ENCODE measurements around the gene IL4R.
A peak's percentile ranks its signal among the peaks of the same experiment; 100 is the strongest.
"Not testable (repeated sequence)": the region's sequence is repeated elsewhere in the genome, so short reads cannot be mapped to it uniquely, and the experiment has no call there.

The IL4R gene

GRCh38 chr16:27405546-27406451 lies 92.0 kb downstream of the IL4R start:
- peak in 2 of 5 donors; percentile 16 to 61 for DNase-seq

GRCh38 chr16:27406511-27407128 lies 92.8 kb downstream of the IL4R start:
- no peak for DNase-seq

- peak in 1 of 5 donors; percentile 41 for DNase-seq
Measured at GRCh38 chr16:27407133-27407532, 93.4 kb downstream of the IL4R start.

GRCh38 chr16:27408012-27408601 lies 94.3 kb downstream of the IL4R start:
- peak in 1 of 5 donors; percentile 51 for DNase-seq

- no peak for DNase-seq
Measured at GRCh38 chr16:27408602-27409031, 94.8 kb downstream of the IL4R start.

- not testable (repeated sequence) for DNase-seq
Measured at GRCh38 chr16:27409958-27410357, 96.2 kb downstream of the IL4R start.

- DNase-seq: no peak
Measured at GRCh38 chr16:27410761-27411160, 97.0 kb downstream of the IL4R start.

GRCh38 chr16:27413956-27414355 lies 100.2 kb downstream of the IL4R start:
- DNase-seq: no peak
